ENCODE measurements around the gene SYT3.
"Not testable (repeated sequence)": the region's sequence is repeated elsewhere in the genome, so short reads cannot be mapped to it uniquely, and the experiment has no call there.

The SYT3 gene

GRCh38 chr19:50602089-50602422 lies 37.6 kb downstream of the SYT3 start:
- Histone ChIP-seq H2BK5ac (ENCODE audit: low read length) (no peak overlapping the region), H3K4me3 (ENCODE audit: low read length) (no peak overlapping the region), H2AK5ac (ENCODE audit: low read length) (no peak overlapping the region), H3K4ac (ENCODE audit: low read depth, low read length) (no peak overlapping the region), H3K56ac (ENCODE audit: low read length) (no peak overlapping the region), H4K5ac (ENCODE audit: low read length) (no peak overlapping the region), H3K27ac (ENCODE audit: low read depth, low read length) (no peak overlapping the region), H3K79me1 (ENCODE audit: low read length) (no peaks in the 10 kb centered on the region), H3K79me2 (ENCODE audit: control insufficient read depth, insufficient read depth, low read length) (no peaks in the 10 kb centered on the region), H3K4me2 (ENCODE audit: low read length) (no peak overlapping the region), H3K9ac (ENCODE audit: low read length) (no peak overlapping the region), H3K36me3 (ENCODE audit: control insufficient read depth, insufficient read depth, low read length) (no peaks in the 10 kb centered on the region), H3K4me1 (ENCODE audit: control insufficient read depth, low read depth, low read length) (no peaks in the 10 kb centered on the region), H3K23ac (ENCODE audit: low read length) (no peak overlapping the region), H2BK15ac (replicated peaks; ENCODE audit: low read depth) (no peak overlapping the region), H2BK120ac (ENCODE audit: low read depth, low read length) (no peak overlapping the region), H3K18ac (ENCODE audit: low read length) (no peak overlapping the region), H3K27me3 (ENCODE audit: insufficient read depth, low read length, poor library complexity) (no peaks in the 10 kb centered on the region), H4K8ac (ENCODE audit: low read depth, low read length) (no peak overlapping the region)
- WGBS (ENCODE audit: extremely low coverage, insufficient coverage, low lambda C conversion rate): no CpG with 5 or more reads among the region's 5 CpGs
- no peak for DNase-seq

GRCh38 chr19:50601407-50602088 lies 38.1 kb downstream of the SYT3 start:
- no peak overlapping the region for H3K23ac ChIP-seq (ENCODE audit: low read length)
- H3K9ac ChIP-seq (ENCODE audit: low read length): no peak overlapping the region
- H3K4me1 ChIP-seq (ENCODE audit: control insufficient read depth, low read depth, low read length): no peaks in the 10 kb centered on the region
- no peak overlapping the region for H3K4me3 ChIP-seq (ENCODE audit: low read length)
- no peaks in the 10 kb centered on the region for H3K36me3 ChIP-seq (ENCODE audit: control insufficient read depth, insufficient read depth, low read length)
- no peak overlapping the region for H2AK5ac ChIP-seq (ENCODE audit: low read length)
- H3K18ac ChIP-seq (ENCODE audit: low read length): no peak overlapping the region
- no peaks in the 10 kb centered on the region for H3K79me2 ChIP-seq (ENCODE audit: control insufficient read depth, insufficient read depth, low read length)
- H2BK5ac ChIP-seq (ENCODE audit: low read length): no peak overlapping the region
- WGBS (ENCODE audit: extremely low coverage, insufficient coverage, low lambda C conversion rate): no CpG with 5 or more reads among the region's 11 CpGs
- H3K27ac ChIP-seq (ENCODE audit: low read depth, low read length): no peak overlapping the region
- H3K27me3 ChIP-seq (ENCODE audit: insufficient read depth, low read length, poor library complexity): no peaks in the 10 kb centered on the region
- no peak overlapping the region for H4K8ac ChIP-seq (ENCODE audit: low read depth, low read length)
- no peaks in the 10 kb centered on the region for H3K79me1 ChIP-seq (ENCODE audit: low read length)
- H3K4ac ChIP-seq (ENCODE audit: low read depth, low read length): no peak overlapping the region
- H3K56ac ChIP-seq (ENCODE audit: low read length): no peak overlapping the region
- no peak overlapping the region for H4K5ac ChIP-seq (ENCODE audit: low read length)
- no peak overlapping the region for H2BK15ac ChIP-seq (replicated peaks; ENCODE audit: low read depth)
- no peak overlapping the region for H2BK120ac ChIP-seq (ENCODE audit: low read depth, low read length)
- no peak overlapping the region for H3K4me2 ChIP-seq (ENCODE audit: low read length)
- no peak for DNase-seq

GRCh38 chr19:50599427-50599826 lies 40.3 kb downstream of the SYT3 start:
- no peak overlapping the region for H3K23ac ChIP-seq (ENCODE audit: low read length)
- no peak overlapping the region for H2AK5ac ChIP-seq (ENCODE audit: low read length)
- H3K56ac ChIP-seq (ENCODE audit: low read length): no peak overlapping the region
- WGBS (ENCODE audit: extremely low coverage, insufficient coverage, low lambda C conversion rate): no CpG with 5 or more reads among the region's 9 CpGs
- H2BK15ac ChIP-seq (replicated peaks; ENCODE audit: low read depth): no peak overlapping the region
- H2BK120ac ChIP-seq (ENCODE audit: low read depth, low read length): no peak overlapping the region
- peak; percentile 37 for DNase-seq
- no peak overlapping the region for H4K5ac ChIP-seq (ENCODE audit: low read length)
- no peak overlapping the region for H3K4me2 ChIP-seq (ENCODE audit: low read length)
- H3K4me1 ChIP-seq (ENCODE audit: control insufficient read depth, low read depth, low read length): no peaks in the 10 kb centered on the region
- H3K27me3 ChIP-seq (ENCODE audit: insufficient read depth, low read length, poor library complexity): no peaks in the 10 kb centered on the region
- no peak overlapping the region for H3K4me3 ChIP-seq (ENCODE audit: low read length)
- no peaks in the 10 kb centered on the region for H3K79me1 ChIP-seq (ENCODE audit: low read length)
- no peak overlapping the region for H3K18ac ChIP-seq (ENCODE audit: low read length)
- no peak overlapping the region for H3K4ac ChIP-seq (ENCODE audit: low read depth, low read length)
- H4K8ac ChIP-seq (ENCODE audit: low read depth, low read length): no peak overlapping the region
- H3K9ac ChIP-seq (ENCODE audit: low read length): no peak overlapping the region
- H3K79me2 ChIP-seq (ENCODE audit: control insufficient read depth, insufficient read depth, low read length): no peaks in the 10 kb centered on the region
- H2BK5ac ChIP-seq (ENCODE audit: low read length): no peak overlapping the region
- no peak overlapping the region for H3K27ac ChIP-seq (ENCODE audit: low read depth, low read length)
- H3K36me3 ChIP-seq (ENCODE audit: control insufficient read depth, insufficient read depth, low read length): no peaks in the 10 kb centered on the region

GRCh38 chr19:50590191-50590590 lies 49.5 kb downstream of the SYT3 start:
- no peak overlapping the region for H3K56ac ChIP-seq (ENCODE audit: low read length)
- WGBS (ENCODE audit: extremely low coverage, insufficient coverage, low lambda C conversion rate): no CpG with 5 or more reads among the region's 3 CpGs
- no peak overlapping the region for H2BK120ac ChIP-seq (ENCODE audit: low read depth, low read length)
- no peak overlapping the region for H4K5ac ChIP-seq (ENCODE audit: low read length)
- H2BK15ac ChIP-seq (replicated peaks; ENCODE audit: low read depth): no peak overlapping the region
- H3K9ac ChIP-seq (ENCODE audit: low read length): no peak overlapping the region
- H3K4ac ChIP-seq (ENCODE audit: low read depth, low read length): no peak overlapping the region
- no peak overlapping the region for H2BK5ac ChIP-seq (ENCODE audit: low read length)
- no peaks in the 10 kb centered on the region for H3K36me3 ChIP-seq (ENCODE audit: control insufficient read depth, insufficient read depth, low read length)
- H3K4me1 ChIP-seq (ENCODE audit: control insufficient read depth, low read depth, low read length): no peaks in the 10 kb centered on the region
- no peak for DNase-seq
- H3K27me3 ChIP-seq (ENCODE audit: insufficient read depth, low read length, poor library complexity): no peaks in the 10 kb centered on the region
- no peak overlapping the region for H3K4me2 ChIP-seq (ENCODE audit: low read length)
- H3K18ac ChIP-seq (ENCODE audit: low read length): no peak overlapping the region
- H2AK5ac ChIP-seq (ENCODE audit: low read length): no peak overlapping the region
- no peak overlapping the region for H3K27ac ChIP-seq (ENCODE audit: low read depth, low read length)
- H3K79me1 ChIP-seq (ENCODE audit: low read length): no peaks in the 10 kb centered on the region
- H3K4me3 ChIP-seq (ENCODE audit: low read length): no peak overlapping the region
- H3K79me2 ChIP-seq (ENCODE audit: control insufficient read depth, insufficient read depth, low read length): no peaks in the 10 kb centered on the region
- no peak overlapping the region for H4K8ac ChIP-seq (ENCODE audit: low read depth, low read length)
- H3K23ac ChIP-seq (ENCODE audit: low read length): no peak overlapping the region

GRCh38 chr19:50581795-50582660 lies 57.7 kb downstream of the SYT3 start:
- not testable (repeated sequence) for H3K79me1 ChIP-seq (ENCODE audit: low read length); H2BK5ac ChIP-seq (ENCODE audit: low read length); DNase-seq; H4K8ac ChIP-seq (ENCODE audit: low read depth, low read length); H3K4ac ChIP-seq (ENCODE audit: low read depth, low read length); H3K36me3 ChIP-seq (ENCODE audit: control insufficient read depth, insufficient read depth, low read length); H3K79me2 ChIP-seq (ENCODE audit: control insufficient read depth, insufficient read depth, low read length); H3K56ac ChIP-seq (ENCODE audit: low read length); H3K23ac ChIP-seq (ENCODE audit: low read length); H3K4me3 ChIP-seq (ENCODE audit: low read length); H3K4me1 ChIP-seq (ENCODE audit: control insufficient read depth, low read depth, low read length); H4K5ac ChIP-seq (ENCODE audit: low read length); H3K27me3 ChIP-seq (ENCODE audit: insufficient read depth, low read length, poor library complexity); H2BK15ac ChIP-seq (replicated peaks; ENCODE audit: low read depth); H3K4me2 ChIP-seq (ENCODE audit: low read length); H3K18ac ChIP-seq (ENCODE audit: low read length); H3K9ac ChIP-seq (ENCODE audit: low read length); H2AK5ac ChIP-seq (ENCODE audit: low read length); H3K27ac ChIP-seq (ENCODE audit: low read depth, low read length); H2BK120ac ChIP-seq (ENCODE audit: low read depth, low read length)
- WGBS (ENCODE audit: extremely low coverage, insufficient coverage, low lambda C conversion rate): no CpG with 5 or more reads among the region's 24 CpGs

All from mesendoderm (in vitro differentiated cells).